HG03565 (cell line): Measurements from ENCODE around the gene CNTNAP5.

ENCODE experiments used
- ATAC-seq: cut with Tn5 transposase; IDR thresholded peaks from one replicate; pipeline ENCODE4 v1.9.1; 2021; ENCODE audit warnings: mild to moderate bottlenecking, moderate library complexity; ENCODE audit not compliant: unreplicated experiment

CNTNAP5 gene

DNA sequence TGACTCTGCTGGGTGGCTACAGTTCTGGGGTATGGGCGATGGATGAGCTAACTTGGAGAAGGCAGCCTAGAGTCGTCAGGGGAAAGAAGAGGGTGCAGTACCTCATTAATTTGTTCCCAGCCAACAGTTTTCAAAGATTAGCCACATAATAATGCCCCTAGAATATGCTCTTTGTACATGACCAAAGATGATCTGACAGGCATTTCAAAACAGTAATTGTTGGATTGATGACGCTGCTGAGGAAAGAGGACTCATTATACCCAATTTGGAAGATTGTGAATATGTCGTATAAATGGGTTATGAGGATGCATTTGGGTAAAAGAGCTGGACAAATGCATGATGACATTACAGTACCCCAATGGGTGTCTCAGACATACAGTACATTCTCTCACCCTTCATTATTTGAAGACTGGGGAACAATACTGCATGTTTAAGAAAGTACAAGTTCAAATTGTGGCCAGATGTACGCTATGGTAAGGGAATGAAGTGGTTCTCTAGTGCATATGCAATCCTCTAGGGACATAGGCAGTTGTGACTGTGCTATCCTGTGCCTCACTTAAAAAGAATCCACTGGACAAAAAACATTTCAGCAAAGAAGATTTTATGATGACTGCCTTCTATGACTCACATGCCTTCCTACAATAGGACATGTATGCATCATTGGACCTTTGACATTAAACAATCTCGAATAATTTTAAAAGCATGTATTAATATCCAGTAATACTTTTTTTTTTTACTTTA is 233.2 kb downstream of the CNTNAP5 start:
- ATAC-seq = no peak

DNA sequence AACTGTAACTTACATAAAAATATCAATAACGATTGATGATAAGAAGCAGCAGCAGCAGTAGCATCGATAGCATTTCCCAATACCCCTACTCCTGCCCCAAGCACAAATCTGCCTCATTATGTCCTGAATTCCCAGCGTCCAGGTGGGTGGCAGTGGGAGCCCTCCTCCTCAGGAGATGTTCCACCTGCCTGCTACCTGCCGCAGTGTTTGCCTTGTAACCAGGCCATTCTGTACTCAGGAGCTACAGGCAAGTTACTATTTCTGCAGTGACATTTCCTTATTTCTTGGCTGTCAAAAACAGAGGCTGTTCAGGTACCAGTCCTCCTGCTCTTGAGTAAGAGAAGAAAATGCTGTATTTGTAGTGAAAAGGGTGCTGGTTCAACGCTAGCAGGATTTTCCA is 236.4 kb downstream of the CNTNAP5 start:
- ATAC-seq = no peak

GRCh38 chr2:124264551-124265091 is 239.5 kb downstream of the CNTNAP5 start:
- ATAC-seq = no peak

- no peak for ATAC-seq
These were observed 242.7 kb downstream of the CNTNAP5 start for GRCh38 chr2:124267794-124268193.

- ATAC-seq = no peak
These were observed 244.3 kb downstream of the CNTNAP5 start for GRCh38 chr2:124269348-124269747.

DNA sequence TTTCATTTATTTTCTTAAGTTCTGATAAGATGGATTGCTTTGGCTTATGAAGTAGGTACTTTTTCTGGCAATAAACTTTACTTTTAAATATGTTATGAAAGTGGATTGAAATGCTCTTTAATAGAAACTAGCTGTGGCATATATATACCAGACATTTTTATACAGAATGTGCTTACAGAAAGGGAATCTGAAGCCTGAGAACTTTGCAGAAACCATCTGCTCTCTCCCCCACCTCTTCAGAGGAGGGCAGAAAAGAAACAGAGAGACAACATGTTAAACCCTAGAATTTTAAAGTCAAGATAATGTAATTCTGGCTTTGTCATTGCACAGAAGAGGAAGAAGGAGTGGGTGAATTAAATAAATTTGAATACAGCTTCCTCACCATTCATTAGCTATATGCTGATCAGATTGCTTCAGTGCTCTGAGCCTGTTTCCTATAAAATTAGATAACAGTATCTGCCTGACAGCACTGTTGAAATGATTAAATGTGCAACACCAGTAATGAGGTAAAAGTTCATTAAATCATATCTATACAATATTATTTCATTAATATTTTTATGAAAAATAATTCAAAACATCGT is 247.3 kb downstream of the CNTNAP5 start:
- ATAC-seq = no peak

DNA sequence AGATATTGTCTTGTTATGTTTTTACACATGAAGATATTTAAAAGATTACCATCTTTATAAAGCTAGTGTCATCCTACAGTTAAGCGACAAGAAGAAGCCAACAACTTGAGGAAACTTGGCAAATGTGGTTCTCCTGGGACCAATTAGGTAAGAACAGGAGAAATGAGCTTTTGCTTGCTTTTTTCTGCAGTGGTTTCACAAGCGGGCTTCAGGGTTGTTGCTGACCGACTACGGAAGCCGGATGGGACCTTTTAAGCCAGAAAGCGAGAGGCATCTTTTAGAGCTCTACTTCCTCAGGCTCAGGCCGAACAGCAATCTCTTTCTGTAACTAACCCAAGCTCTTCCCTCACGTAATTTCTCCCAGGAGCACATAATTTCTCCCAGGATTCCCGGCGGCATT is 256.5 kb downstream of the CNTNAP5 start:
- no peak for ATAC-seq

DNA sequence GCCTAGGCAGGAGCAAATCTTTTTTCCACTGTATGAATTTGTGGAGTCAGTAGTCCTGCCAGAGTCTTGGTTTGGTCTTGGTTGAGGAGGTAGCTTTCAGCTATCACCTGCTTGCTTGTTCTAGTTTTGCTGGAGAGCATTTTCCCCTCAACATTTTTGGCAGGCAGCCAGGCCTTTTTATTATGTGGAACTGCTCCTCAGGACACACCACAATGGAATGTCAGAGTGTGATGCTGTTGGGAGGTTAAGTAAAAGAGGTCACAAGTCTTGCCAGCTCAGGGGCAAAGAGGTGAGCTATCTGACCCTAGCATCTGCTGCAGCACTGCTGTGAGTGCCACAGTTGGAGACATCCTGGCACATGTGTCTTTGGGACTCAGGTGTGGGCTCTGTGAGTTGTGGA is 258.0 kb downstream of the CNTNAP5 start:
- no peak for ATAC-seq

GRCh38 chr2:124286089-124286783 is 261.1 kb downstream of the CNTNAP5 start:
- no peak for ATAC-seq

DNA sequence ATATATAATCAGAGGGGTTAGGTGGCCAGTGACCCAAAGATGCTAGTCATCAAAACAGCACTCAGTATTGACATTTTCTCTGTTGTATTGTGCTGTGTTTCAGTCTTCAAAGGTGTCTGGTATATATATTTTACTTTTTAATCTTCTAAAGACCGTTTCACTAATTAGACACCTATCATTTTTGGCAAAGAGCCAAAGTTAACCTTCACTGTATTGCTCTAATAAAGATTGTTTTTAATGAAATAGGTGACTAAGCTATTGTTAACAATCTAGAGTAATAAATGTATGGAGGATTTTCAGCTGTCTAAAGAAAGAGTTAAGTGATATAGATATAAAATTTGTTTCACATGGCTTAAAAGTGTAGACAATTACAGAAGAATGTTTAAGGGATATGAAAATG is 264.0 kb downstream of the CNTNAP5 start:
- no peak for ATAC-seq

DNA sequence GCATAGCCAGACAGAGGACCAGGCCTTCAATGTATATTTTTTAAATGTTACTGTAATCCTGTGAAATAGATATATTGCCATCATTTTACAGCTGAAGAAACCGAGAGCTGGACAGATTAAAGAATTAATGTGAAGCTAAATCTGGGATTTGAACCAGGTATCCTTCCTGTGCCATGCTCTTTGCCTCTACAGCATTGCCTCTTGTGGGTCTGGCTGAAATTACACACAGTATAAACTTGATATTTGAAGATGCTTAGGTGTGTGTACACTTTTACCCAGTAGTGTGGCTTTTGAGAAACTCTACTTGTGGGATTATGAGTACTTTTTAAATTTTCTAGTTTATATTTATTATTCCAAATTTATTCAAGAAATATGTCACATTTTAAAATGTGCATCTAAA is 264.5 kb downstream of the CNTNAP5 start:
- no peak for ATAC-seq

DNA sequence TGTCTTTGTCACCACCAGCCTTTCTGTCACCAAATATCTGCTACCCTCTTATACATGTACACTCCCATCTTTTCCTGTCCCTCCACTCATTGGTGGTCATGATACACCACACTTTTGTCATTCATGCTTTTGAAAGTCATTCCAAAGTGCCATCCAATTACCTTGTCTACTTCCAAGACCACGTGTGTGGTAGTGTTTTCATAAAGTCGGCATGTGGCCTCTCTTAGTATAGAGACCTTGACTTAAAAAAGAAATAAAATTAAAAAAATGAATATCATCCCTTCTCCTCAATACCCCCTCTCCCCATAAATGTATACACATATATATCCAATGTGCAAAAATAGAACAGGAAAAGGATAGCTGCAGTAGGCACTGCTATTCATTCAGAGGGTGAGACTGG is 271.4 kb downstream of the CNTNAP5 start:
- ATAC-seq = no peak

- no peak for ATAC-seq
These were observed 276.8 kb downstream of the CNTNAP5 start for GRCh38 chr2:124301915-124302314.

DNA sequence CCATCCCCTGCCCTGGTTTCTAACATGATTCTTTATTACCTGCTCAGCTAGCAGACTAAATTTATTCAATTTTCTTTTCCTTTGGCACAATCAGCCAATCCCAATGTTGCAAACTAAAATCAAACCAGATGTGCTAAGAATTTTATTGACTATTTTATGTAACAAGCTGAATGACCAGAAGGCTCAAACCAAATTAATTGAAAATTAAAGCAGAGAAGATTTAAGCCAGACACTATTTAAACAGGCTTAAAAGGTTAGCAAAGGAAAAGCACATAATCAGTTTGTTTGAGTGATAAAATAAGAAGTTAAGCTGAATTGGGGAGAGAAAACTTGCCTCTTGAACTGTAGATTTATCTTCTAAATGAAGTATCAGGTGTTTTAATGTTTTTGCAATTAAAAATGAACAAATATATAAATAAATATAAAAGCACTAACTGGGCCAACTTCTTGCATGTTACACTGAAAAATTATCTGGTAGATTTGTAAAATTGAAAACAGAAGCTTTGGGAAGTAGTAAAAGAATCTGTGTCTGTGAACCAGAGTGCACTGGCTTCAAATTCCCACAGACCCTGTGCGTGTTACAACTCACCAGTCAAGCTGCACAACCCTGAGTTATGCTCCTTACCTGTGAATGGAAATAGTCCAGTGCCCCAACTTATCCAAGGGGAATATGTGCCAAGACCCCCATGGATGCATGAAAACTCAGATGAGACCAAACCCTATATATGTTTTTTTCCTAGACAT is 283.4 kb downstream of the CNTNAP5 start:
- ATAC-seq = no peak

DNA sequence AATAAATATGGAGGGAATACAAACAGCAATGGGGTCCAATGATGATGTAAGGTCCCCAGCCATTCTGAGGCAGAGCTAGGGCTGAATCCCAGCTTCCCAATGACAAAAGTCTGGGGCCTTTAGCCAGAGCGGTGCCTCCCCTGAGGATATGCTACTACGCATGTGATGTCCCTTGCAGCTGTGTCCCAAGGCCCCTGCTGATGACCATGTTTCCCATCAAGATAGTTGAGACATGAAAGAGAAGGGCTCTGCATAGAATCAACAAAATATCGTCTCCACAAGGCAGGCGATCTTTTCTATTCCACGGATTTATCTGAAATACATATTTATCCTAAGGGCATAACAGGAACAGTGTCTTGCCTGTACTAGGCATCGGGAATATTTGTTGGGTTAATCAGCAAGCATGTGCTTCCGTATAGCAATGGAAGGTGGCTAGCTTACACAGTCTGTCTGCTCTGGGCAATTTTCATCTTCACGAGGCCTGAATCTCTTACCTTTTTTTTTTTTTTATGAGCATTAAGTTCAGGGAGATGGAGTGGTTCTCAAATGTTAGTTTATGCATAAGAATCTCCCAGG is 284.6 kb downstream of the CNTNAP5 start:
- no peak for ATAC-seq

- ATAC-seq = no peak
These were observed 285.6 kb downstream of the CNTNAP5 start for GRCh38 chr2:124310671-124311070.

GRCh38 chr2:124314084-124314483 is 289.0 kb downstream of the CNTNAP5 start:
- ATAC-seq = no peak

GRCh38 chr2:124315221-124315880 is 290.3 kb downstream of the CNTNAP5 start:
- no peak for ATAC-seq

DNA sequence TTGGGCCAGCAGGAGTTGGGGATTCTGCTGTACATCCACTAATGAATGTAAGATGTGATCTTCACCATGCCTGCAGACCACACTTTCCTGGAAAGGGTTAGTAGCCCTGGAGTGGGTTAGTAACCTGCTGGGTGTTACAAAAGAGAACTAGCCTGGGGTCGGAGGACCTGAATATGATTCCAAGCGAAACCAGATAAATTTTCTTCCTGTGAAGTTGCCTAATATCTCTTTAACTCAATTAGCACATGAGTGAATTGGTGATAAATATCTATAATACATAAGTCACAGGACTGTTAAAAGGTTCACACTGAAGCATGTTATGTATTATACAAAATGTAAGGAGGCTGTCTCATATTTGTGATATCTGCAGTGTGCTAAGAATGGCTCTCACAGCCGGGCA is 291.0 kb downstream of the CNTNAP5 start:
- ATAC-seq = no peak

- ATAC-seq = no peak
These were observed 292.0 kb downstream of the CNTNAP5 start for GRCh38 chr2:124316881-124317605.
